T-cell (primary cell): ENCODE measurements around the gene GABRG3. TPM values are rescaled to one million over a fixed set of nuclear protein-coding genes. Genes with fewer than 3 reads are reported as not detected.

Experiments
- ATAC-seq, 4 experiments: fragments of 200-7000 bp in 3 of 4; fragments of 150-1000 bp in 1 of 4; cut with Tn5 transposase; replicated peaks in 1 of 4; 1 replicate in 3 of 4; 2 replicates in 1 of 4; pipeline ENCODE4 v1.10.0; 2021; ENCODE audit warnings: moderate library complexity in 3 of 4, mild to moderate bottlenecking in 2 of 4, moderate number of reproducible peaks in 1 of 4
- CTCF ChIA-PET, 2 donors: fragments of 300-600 bp; sonication (Branson Sonifier 250); formaldehyde crosslinking; loops; one replicate each; lab custom pipeline; 2022; ENCODE audit warnings: antibody characterized with exemption in 2 of 2; lab: Charles Lee
- POLR2A ChIA-PET, 2 donors: fragments of 300-600 bp; sonication (Branson Sonifier 250); formaldehyde crosslinking; loops; one replicate each; lab custom pipeline; 2022; ENCODE audit warnings: antibody characterized with exemption in 2 of 2; lab: Charles Lee
- DNase-seq, 35 experiments: peaks; one replicate each; pipeline versions ENCODE4 v3.0.0 to v3.0.0-alpha.2; 2013 to 2023
- H3K27ac ChIP-seq: one replicate; pipeline ENCODE4 v1.5.1; 2013; ENCODE audit warnings: low read length
- H3K27me3 ChIP-seq, 2 experiments: replicated peaks in 1 of 2; 1 replicate in 1 of 2; 2 replicates in 1 of 2; pipeline versions ENCODE4 v1.6.1 to v1.7.0; 2013; ENCODE audit warnings: low read length in 1 of 2, mixed read lengths in 1 of 2; ENCODE audit not compliant: control insufficient read depth in 2 of 2, insufficient read depth in 2 of 2; ENCODE audit errors: extremely low read depth in 1 of 2
- H3K36me3 ChIP-seq, 2 donors: 1 replicate in 1 of 2; 2 replicates in 1 of 2; pipeline versions ENCODE4 v1.6.1 to v1.7.0; 2013; ENCODE audit warnings: low read length in 1 of 2; ENCODE audit not compliant: control insufficient read depth in 2 of 2, insufficient read depth in 1 of 2; ENCODE audit errors: extremely low read depth in 1 of 2
- H3K4me1 ChIP-seq, 2 experiments: 1 replicate in 1 of 2; 2 replicates in 1 of 2; pipeline versions ENCODE4 v1.6.1 to v1.7.0; 2013; ENCODE audit warnings: low read length in 2 of 2, mixed read lengths in 1 of 2; ENCODE audit not compliant: insufficient read depth in 2 of 2, control insufficient read depth in 1 of 2; ENCODE audit errors: extremely low read depth in 1 of 2
- H3K4me3 ChIP-seq, 2 donors: 1 replicate in 1 of 2; 2 replicates in 1 of 2; pipeline versions ENCODE4 v1.5.1 to v1.7.0; 2013; ENCODE audit warnings: mild to moderate bottlenecking in 2 of 2, low read length in 1 of 2, moderate library complexity in 1 of 2; ENCODE audit not compliant: control insufficient read depth in 1 of 2; ENCODE audit errors: extremely low read depth in 1 of 2
- H3K9me3 ChIP-seq: 2 replicates; pipeline ENCODE4 v1.7.0; 2013
- H3K27ac Mint-ChIP-seq, 2 donors: one replicate each; pipeline ENCODE4 v1.8.0; 2020 to 2021; ENCODE audit warnings: mild to moderate bottlenecking in 2 of 2, mixed read lengths in 2 of 2
- H3K27me3 Mint-ChIP-seq, 2 donors: one replicate each; pipeline ENCODE4 v1.8.0; 2021 to 2022; ENCODE audit warnings: mixed read lengths in 2 of 2
- H3K36me3 Mint-ChIP-seq: one replicate; pipeline ENCODE4 v1.8.0; 2021; ENCODE audit warnings: mixed read lengths
- H3K4me1 Mint-ChIP-seq, 3 donors: one replicate each; pipeline ENCODE4 v1.8.0; 2020 to 2022; ENCODE audit warnings: mixed read lengths in 3 of 3, mild to moderate bottlenecking in 1 of 3
- H3K4me3 Mint-ChIP-seq, 3 donors: one replicate each; pipeline ENCODE4 v1.8.0; 2020 to 2022; ENCODE audit warnings: mild to moderate bottlenecking in 3 of 3, mixed read lengths in 3 of 3, moderate library complexity in 3 of 3
- H3K9me3 Mint-ChIP-seq, 3 donors: one replicate each; pipeline ENCODE4 v1.8.0; 2020 to 2022; ENCODE audit warnings: mixed read lengths in 3 of 3
- WGBS: methylation state at CpG from one replicate; pipeline ENCODE4 v1.1.5; 2013; ENCODE audit warnings: missing lambda C conversion rate; ENCODE audit not compliant: insufficient coverage; 5-methylcytosine and 5-hydroxymethylcytosine counted together
- total RNA-seq, 35 experiments: library from RNA in 6 of 35; stranded (reverse) in 6 of 35; fragments of 120-200 nt in 1 of 35; gene quantifications; one replicate each; pipeline versions ENCODE4 v1.2.1 to v1.2.4 and lab custom pipeline; 2013 to 2026

Gene GABRG3
- total RNA-seq, 5 donors from 2014 or later (not counting 1 experiment from before 2014, with no cell fraction given), result not detected

- Mint-ChIP-seq H3K36me3 (no peaks in the 10 kb centered on the region), H3K4me3 (no peak overlapping the region), H3K27ac (no peak overlapping the region), H3K4me1 (no peaks in the 10 kb centered on the region), H3K9me3 (peaks cover 4 to 13% (median 12%) of the 10 kb centered on the region in 3 donors), H3K27me3 (no peaks in the 10 kb centered on the region)
- 80% methylated on average over 1 of the region's 4 CpGs for WGBS
- Histone ChIP-seq H3K36me3 (no peaks in the 10 kb centered on the region), H3K4me1 (no peaks in the 10 kb centered on the region), H3K27ac (no peak overlapping the region), H3K27me3 (no peaks in the 10 kb centered on the region), H3K4me3 (no peak overlapping the region), H3K9me3 (no peaks in the 10 kb centered on the region)
- ChIA-PET POLR2A (no interaction called here), CTCF (no interaction called here)
- ATAC-seq (no peak), DNase-seq (no peak)
Observed at GRCh38 chr15:27481768-27482167, 510.8 kb downstream of the GABRG3 start.

DNA sequence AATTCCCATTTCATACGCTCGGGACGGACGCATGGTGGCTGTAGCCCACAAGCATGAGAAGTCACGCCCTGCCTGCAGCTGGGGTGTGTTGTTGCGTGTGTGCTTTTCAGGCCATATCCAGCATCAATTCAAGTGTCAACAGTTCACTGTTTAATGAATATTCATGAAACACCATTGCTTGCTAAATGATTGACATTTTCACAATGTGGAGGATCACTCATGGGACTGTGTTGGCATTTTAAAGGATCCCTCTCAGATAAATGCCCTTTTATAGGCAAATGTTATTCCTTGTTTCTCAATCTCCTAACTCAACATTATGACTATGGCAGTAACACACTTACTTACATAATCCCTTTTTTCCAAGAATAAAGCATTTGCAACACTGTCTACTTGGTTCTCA is 511.3 kb downstream of the GABRG3 start:
- H3K4me1 Mint-ChIP-seq, result no peaks in the 10 kb centered on the region
- ChIA-PET POLR2A (no interaction called here), CTCF (no interaction called here)
- H3K27me3 ChIP-seq, result no peaks in the 10 kb centered on the region
- no peaks in the 10 kb centered on the region for H3K36me3 ChIP-seq
- ATAC-seq (no peak), DNase-seq (no peak)
- H3K27me3 Mint-ChIP-seq, result no peaks in the 10 kb centered on the region
- H3K36me3 Mint-ChIP-seq, result no peaks in the 10 kb centered on the region
- H3K4me3 ChIP-seq, result no peak overlapping the region
- H3K4me1 ChIP-seq, result no peaks in the 10 kb centered on the region
- H3K9me3 Mint-ChIP-seq, result peaks cover 2 to 13% (median 11%) of the 10 kb centered on the region in 3 donors
- WGBS, result no CpG with 5 or more reads among the region's 6 CpGs
- H3K27ac ChIP-seq, result no peak overlapping the region
- H3K4me3 Mint-ChIP-seq, result no peak overlapping the region
- H3K9me3 ChIP-seq, result no peaks in the 10 kb centered on the region
- H3K27ac Mint-ChIP-seq, result no peak overlapping the region

DNA sequence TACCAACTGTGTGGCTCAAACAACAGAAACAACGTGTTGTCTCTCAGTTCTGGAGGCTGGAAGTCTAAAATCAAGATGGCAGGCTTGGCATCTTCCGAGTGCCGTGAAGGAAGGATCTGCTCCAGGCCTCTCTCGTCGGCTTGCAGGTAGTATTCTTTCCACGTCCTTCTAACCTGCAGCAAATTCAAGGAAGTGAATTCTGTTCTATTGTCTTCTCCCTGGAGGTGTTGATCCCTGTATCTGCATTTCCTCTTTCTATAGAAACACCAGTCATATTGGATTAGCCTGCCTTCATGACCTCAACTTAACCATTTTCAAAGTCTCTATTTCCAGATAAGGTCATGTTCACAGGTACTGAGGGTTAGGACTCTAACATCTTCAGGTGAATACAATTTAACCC is 512.1 kb downstream of the GABRG3 start:
- no peak for DNase-seq
- Histone ChIP-seq H3K27ac (no peak overlapping the region), H3K4me3 (no peak overlapping the region), H3K4me1 (no peaks in the 10 kb centered on the region), H3K36me3 (no peaks in the 10 kb centered on the region), H3K9me3 (no peaks in the 10 kb centered on the region), H3K27me3 (no peaks in the 10 kb centered on the region)
- Mint-ChIP-seq H3K36me3 (no peaks in the 10 kb centered on the region), H3K27me3 (no peaks in the 10 kb centered on the region), H3K4me1 (no peaks in the 10 kb centered on the region), H3K9me3 (peaks cover 4 to 10% (median 8%) of the 10 kb centered on the region in 3 donors), H3K27ac (no peak overlapping the region), H3K4me3 (no peak overlapping the region)
- 67% methylated on average over 3 of the region's 6 CpGs for WGBS
- ChIA-PET POLR2A (no interaction called here), CTCF (no interaction called here)
- no peak for ATAC-seq

DNA sequence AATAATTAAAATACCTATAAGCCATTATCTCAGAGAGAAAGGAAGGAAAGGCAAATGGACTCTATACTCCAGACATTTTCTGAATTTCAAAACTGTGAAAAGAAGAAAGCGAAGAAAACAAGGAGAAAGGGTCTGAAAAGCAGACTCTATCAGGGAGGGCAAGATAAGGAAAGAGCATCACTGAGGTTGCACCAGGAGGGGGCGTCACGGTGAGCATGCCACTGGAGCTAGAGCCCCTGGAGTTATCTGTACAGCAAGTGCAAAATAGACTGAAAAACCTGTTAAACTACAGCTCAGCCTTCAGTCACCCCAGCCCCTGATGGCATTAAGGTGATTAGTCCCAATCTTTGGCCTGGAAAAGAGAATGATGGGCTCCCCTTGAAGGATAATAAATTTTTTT is 514.3 kb downstream of the GABRG3 start:
- CTCF ChIA-PET, result no interaction called here
- Histone ChIP-seq H3K36me3 (no peaks in the 10 kb centered on the region), H3K27ac (no peak overlapping the region), H3K9me3 (no peaks in the 10 kb centered on the region), H3K4me1 (no peaks in the 10 kb centered on the region), H3K27me3 (no peaks in the 10 kb centered on the region), H3K4me3 (no peak overlapping the region)
- 72% methylated on average over 3 of the region's 3 CpGs for WGBS
- Mint-ChIP-seq H3K9me3 (peaks cover 4 to 14% (median 11%) of the 10 kb centered on the region in 3 donors), H3K27ac (no peak overlapping the region), H3K36me3 (no peaks in the 10 kb centered on the region), H3K4me3 (no peak overlapping the region), H3K4me1 (no peaks in the 10 kb centered on the region), H3K27me3 (no peaks in the 10 kb centered on the region)
- POLR2A ChIA-PET, result no interaction called here
- ATAC-seq (no peak), DNase-seq (no peak)

DNA sequence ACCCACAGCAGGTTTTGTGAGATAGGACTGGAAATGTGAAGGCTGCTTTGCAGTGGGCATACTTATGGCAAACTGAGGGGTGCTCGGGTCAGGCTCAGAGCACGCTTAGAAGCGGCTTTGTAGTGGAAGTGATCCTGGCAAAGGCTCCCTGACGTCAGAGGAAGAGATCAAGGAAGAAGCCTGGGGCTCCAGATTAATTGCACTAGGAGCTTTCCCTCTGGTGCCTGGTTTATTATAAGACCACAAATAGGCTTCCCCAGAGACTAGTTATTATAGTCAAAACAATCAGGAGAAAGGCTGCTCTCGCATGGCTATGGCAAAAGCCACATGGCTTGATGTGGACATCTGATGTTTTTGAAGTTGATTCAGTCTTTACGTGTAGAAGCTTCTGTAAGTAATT is 515.1 kb downstream of the GABRG3 start:
- Histone ChIP-seq H3K4me3 (no peak overlapping the region), H3K36me3 (no peaks in the 10 kb centered on the region), H3K4me1 (no peaks in the 10 kb centered on the region), H3K9me3 (no peaks in the 10 kb centered on the region), H3K27ac (no peak overlapping the region), H3K27me3 (no peaks in the 10 kb centered on the region)
- WGBS, result 100% methylated on average over 1 of the region's 6 CpGs
- ChIA-PET POLR2A (no interaction called here), CTCF (no interaction called here)
- H3K27ac Mint-ChIP-seq, result no peak overlapping the region
- H3K4me1 Mint-ChIP-seq, result no peaks in the 10 kb centered on the region
- DNase-seq (no peak), ATAC-seq (no peak)
- H3K27me3 Mint-ChIP-seq, result no peaks in the 10 kb centered on the region
- H3K4me3 Mint-ChIP-seq, result no peak overlapping the region
- H3K36me3 Mint-ChIP-seq, result no peaks in the 10 kb centered on the region
- H3K9me3 Mint-ChIP-seq, result peaks cover 4 to 14% (median 11%) of the 10 kb centered on the region in 3 donors

DNA sequence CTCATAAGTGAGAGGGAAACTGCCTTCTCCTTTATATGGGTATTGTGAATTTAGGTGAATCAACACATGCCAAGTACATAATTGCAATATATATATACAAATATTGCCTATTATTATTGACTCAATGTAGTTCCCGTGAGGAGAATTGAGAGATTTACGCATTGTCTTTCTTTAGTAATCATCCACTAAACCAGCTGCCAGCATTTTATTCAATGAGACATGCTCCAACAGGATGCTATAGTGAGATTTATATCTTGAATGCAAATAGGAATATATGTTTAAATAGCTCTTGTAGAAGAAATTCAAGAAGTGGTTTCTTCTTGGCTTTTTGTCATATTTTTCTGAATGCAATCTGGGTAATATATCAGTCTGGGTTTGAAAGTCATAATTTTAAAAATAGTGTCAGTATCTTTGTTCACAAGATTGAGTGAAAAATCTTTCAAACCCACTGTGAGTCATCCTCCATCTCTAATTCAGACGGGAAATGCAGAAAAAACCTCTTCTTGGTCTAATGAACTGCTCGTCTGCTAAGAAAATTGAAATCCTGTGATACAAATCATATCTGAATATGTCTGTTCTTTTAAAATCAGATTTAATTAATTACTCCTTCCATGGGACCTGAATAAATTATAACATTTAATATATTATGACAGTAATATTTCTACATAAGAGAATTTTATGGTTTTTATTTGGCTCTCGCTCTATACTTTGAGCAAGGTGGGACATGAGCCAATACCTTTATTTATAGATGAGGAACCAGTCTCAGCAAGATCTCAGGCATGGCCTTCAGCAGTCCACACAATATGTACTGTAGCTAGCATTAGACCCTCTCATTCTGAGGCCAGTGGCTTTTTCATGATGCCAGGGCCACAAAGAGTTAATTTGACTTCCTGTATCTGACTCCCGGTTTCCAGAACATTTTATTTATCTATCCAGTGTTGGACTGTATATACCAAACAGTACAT is 516.0 kb downstream of the GABRG3 start:
- no CpG with 5 or more reads among the region's 6 CpGs for WGBS
- no peak for DNase-seq
- Histone ChIP-seq H3K4me1 (no peaks in the 10 kb centered on the region), H3K27me3 (no peaks in the 10 kb centered on the region), H3K36me3 (no peaks in the 10 kb centered on the region), H3K4me3 (no peak overlapping the region), H3K27ac (no peak overlapping the region), H3K9me3 (no peaks in the 10 kb centered on the region)
- no peaks in the 10 kb centered on the region for H3K4me1 Mint-ChIP-seq
- peaks cover 4 to 14% (median 14%) of the 10 kb centered on the region in 3 donors for H3K9me3 Mint-ChIP-seq
- ChIA-PET CTCF (no interaction called here), POLR2A (no interaction called here)
- no peak overlapping the region for H3K27ac Mint-ChIP-seq
- no peak for ATAC-seq
- H3K27me3 Mint-ChIP-seq, result no peaks in the 10 kb centered on the region
- H3K4me3 Mint-ChIP-seq, result no peak overlapping the region
- no peaks in the 10 kb centered on the region for H3K36me3 Mint-ChIP-seq
